Thymus (tissue), 11 donors: ENCODE measurements around the gene RBCK1. TPM values are rescaled to one million over a fixed set of nuclear protein-coding genes. Genes with fewer than 3 reads are reported as not detected.
"Not testable (repeated sequence)": the region's sequence is repeated elsewhere in the genome, so short reads cannot be mapped to it uniquely, and the experiment has no call there.

ENCODE experiments used
- DNase-seq, 9 donors: peaks; one replicate each; pipeline ENCODE4 v3.0.0-alpha.2; 2013; ENCODE audit warnings: low spot score in 9 of 9, low read depth in 6 of 9, missing footprints in 1 of 9
- H3K27ac ChIP-seq, 2 donors: one replicate each; pipeline ENCODE4 v1.5.1; 2013; ENCODE audit warnings: control low read depth in 1 of 2, low read depth in 1 of 2, low read length in 1 of 2, mild to moderate bottlenecking in 1 of 2, moderate library complexity in 1 of 2
- H3K27me3 ChIP-seq, 2 donors: one replicate each; pipeline ENCODE4 v1.5.1; 2013; ENCODE audit warnings: low read length in 1 of 2; ENCODE audit not compliant: control insufficient read depth in 2 of 2, insufficient read depth in 1 of 2
- H3K36me3 ChIP-seq, 2 donors: one replicate each; pipeline ENCODE4 v1.5.1; 2013; ENCODE audit warnings: low read length in 1 of 2, mild to moderate bottlenecking in 1 of 2, moderate library complexity in 1 of 2; ENCODE audit not compliant: control insufficient read depth in 2 of 2, insufficient read depth in 2 of 2
- H3K4me1 ChIP-seq, 2 donors: one replicate each; pipeline ENCODE4 v1.5.1; 2013; ENCODE audit warnings: low read length in 2 of 2; ENCODE audit not compliant: control insufficient read depth in 2 of 2, insufficient read depth in 2 of 2
- H3K4me3 ChIP-seq, 2 donors: one replicate each; pipeline ENCODE4 v1.5.1; 2013; ENCODE audit warnings: low read length in 2 of 2, control low read depth in 1 of 2, mild to moderate bottlenecking in 1 of 2
- H3K9me3 ChIP-seq, 2 donors: one replicate each; pipeline ENCODE4 v1.5.1; 2013; ENCODE audit warnings: low read length in 1 of 2, mild to moderate bottlenecking in 1 of 2; ENCODE audit not compliant: control insufficient read depth in 2 of 2, insufficient read depth in 1 of 2
- WGBS: extraction: QIAGEN DNeasy Blood & Tissue Kit; methylation state at CpG from one replicate; pipeline ENCODE4 v1.1.7; 2013; 5-methylcytosine and 5-hydroxymethylcytosine counted together
- polyA plus RNA-seq: library from polyadenylated mRNA; stranded (reverse); fragments of 200-250 nt; gene quantifications from one replicate; pipeline ENCODE4 v1.2.3, GENCODE V29; 2013
- total RNA-seq: library from RNA; stranded (reverse); fragments of 120-200 nt; gene quantifications from one replicate; pipeline ENCODE4 v1.2.4, GENCODE V29; 2013
- donor health status: healthy.

RBCK1 gene
- total and polyA plus RNA-seq, 2 donors, result 53.2 to 140 TPM

DNA sequence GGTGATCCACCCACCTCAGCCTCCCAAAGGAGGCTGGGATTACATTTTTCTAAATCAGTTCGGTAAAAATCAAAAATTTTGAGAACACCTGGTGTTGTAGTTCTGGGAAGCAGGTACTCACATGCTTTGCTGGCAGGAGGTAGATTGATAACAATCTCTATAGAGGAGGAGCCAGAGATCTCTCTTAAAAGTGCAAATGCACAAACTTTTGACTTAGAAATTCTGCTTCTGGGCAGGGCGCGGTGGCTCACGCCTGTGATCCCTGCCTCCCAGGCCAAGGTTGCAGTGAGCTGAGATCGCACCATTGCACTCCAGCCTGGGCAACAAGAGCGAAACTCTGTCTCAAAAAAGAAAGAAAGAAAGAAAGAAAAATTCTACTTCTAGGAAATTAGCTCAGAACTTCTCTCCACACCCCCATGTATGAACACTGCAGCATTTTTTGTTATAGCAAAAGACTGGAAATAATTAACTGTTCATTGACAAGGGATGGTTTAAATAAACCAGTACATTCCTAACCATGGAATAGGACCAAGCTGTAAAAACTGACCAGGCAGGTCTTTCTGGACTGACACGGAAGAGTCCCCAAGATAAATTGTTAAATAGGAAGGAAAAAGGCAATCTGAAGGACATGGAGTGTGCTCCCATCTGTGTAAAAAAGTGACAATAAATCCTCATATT lies 41.9 kb upstream of the RBCK1 start:
- peaks cover 0 to 3% of the 10 kb centered on the region in 2 donors for H3K9me3 ChIP-seq
- H3K4me1 ChIP-seq, result peaks cover 11 to 21% of the 10 kb centered on the region in 2 donors
- no peaks in the 10 kb centered on the region for H3K36me3 ChIP-seq
- DNase-seq, result peak in 1 of 9 donors; percentile 61
- H3K4me3 ChIP-seq, result no peak overlapping the region
- H3K27me3 ChIP-seq, result no peaks in the 10 kb centered on the region
- 53% methylated on average over 7 of the region's 7 CpGs for WGBS
- peak overlapping the region in 1 of 2 donors; percentile 32 for H3K27ac ChIP-seq

DNA sequence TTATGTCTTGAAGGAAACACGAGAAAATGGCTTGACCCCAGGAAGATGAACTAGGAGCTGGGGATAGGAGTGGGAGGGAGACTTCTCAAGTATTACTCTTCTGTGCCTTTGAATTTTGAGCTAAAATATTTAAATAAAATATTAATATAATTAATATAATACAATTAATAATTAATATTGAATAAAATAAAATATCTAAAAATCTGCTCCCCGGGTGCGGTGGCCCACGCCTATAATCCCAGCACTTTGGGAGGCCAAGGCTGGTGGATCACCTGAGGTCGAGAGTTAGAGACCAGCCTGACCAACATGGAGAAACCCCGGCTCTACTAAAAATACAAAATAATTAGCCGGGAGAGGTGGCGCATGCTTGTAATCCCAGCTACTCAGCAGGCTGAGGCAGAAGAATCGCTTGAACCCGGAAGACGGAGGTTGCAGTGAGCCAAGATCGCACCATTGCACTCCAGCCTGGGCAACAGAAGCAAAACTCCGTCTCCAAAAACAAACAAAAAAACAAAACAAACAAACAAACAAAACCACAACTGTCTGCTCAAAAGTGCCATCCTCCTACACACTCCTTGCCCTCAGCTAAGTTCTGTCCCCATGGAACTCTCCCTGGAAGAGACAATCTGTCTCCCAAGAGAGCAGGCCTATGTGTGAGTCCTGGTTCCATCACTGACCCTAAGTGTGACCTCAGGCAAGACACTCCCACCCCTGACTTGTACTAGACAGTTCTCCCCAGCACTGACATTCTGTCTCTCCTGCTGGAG lies 41.2 kb upstream of the RBCK1 start:
- H3K9me3 ChIP-seq, result peaks cover 0 to 3% of the 10 kb centered on the region in 2 donors
- DNase-seq, result no peak
- no peaks in the 10 kb centered on the region for H3K36me3 ChIP-seq
- WGBS, result 89% methylated on average over 13 of the region's 13 CpGs
- no peak overlapping the region for H3K4me3 ChIP-seq
- H3K27me3 ChIP-seq, result no peaks in the 10 kb centered on the region
- H3K4me1 ChIP-seq, result peaks cover 11 to 26% of the 10 kb centered on the region in 2 donors
- H3K27ac ChIP-seq, result no peak overlapping the region

DNA sequence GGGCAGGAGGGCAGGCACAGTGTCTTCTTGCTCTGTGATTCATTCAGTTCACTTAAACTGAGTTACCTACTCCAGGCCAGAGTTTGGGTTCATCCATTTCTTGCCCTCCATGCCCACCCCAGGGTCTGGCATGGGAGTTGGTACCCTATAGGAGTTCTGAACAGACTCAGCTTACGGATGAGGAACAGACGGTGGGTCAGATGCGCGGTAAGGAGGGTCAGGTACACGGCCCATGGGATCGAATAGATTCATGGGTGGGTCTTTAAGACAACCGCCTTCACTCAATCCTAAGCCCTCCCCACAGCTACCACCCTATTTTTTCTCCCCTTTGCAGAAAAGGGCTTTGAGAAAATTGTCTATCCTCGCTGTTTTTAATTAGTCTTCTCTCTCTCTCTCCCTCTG lies 40.6 kb upstream of the RBCK1 start:
- H3K27ac ChIP-seq, result no peak overlapping the region
- H3K4me3 ChIP-seq, result no peak overlapping the region
- H3K4me1 ChIP-seq, result peaks cover 11 to 32% of the 10 kb centered on the region in 2 donors
- WGBS, result 97% methylated on average over 8 of the region's 8 CpGs
- no peaks in the 10 kb centered on the region for H3K27me3 ChIP-seq
- DNase-seq, result no peak
- H3K9me3 ChIP-seq, result peaks cover 0 to 3% of the 10 kb centered on the region in 2 donors
- H3K36me3 ChIP-seq, result no peaks in the 10 kb centered on the region

DNA sequence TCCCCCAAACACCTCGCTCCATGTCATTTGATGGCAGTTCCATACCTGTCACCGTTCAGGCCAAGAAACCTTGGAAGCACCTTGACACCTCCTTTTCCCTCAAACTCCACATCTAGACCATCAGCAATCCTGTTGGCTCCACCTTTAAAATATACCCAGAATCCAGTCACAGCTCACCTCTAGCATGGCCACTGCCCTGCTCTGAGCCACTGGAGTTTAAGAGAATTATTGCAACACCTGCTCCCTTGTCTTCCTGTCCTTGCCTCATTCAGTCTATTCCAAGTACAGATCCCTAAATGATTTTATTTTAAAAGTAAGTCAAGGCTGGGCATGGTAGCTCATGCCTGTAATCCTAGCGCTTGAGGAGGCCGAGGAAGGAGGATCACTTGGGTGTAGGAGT lies 39.2 kb upstream of the RBCK1 start:
- H3K9me3 ChIP-seq, result peaks cover 0 to 3% of the 10 kb centered on the region in 2 donors
- 98% methylated on average over 4 of the region's 4 CpGs for WGBS
- no peaks in the 10 kb centered on the region for H3K36me3 ChIP-seq
- H3K4me3 ChIP-seq, result no peak overlapping the region
- DNase-seq, result no peak
- no peaks in the 10 kb centered on the region for H3K27me3 ChIP-seq
- H3K27ac ChIP-seq, result no peak overlapping the region
- H3K4me1 ChIP-seq, result peaks cover 11 to 36% of the 10 kb centered on the region in 2 donors

- Histone ChIP-seq H3K4me1 (peaks cover 11 to 32% of the 10 kb centered on the region in 2 donors), H3K36me3 (no peaks in the 10 kb centered on the region), H3K9me3 (peaks cover 0 to 3% of the 10 kb centered on the region in 2 donors), H3K27ac (no peak overlapping the region), H3K4me3 (no peak overlapping the region), H3K27me3 (no peaks in the 10 kb centered on the region)
- WGBS, result 97% methylated on average over 7 of the region's 7 CpGs
- no peak for DNase-seq
These were observed 37.9 kb upstream of the RBCK1 start for GRCh38 chr20:370151-370600.

- Histone ChIP-seq H3K36me3 (no peaks in the 10 kb centered on the region), H3K27ac (peak overlapping the region in 1 of 2 donors; percentile 19), H3K4me3 (no peak overlapping the region), H3K27me3 (no peaks in the 10 kb centered on the region), H3K9me3 (peaks cover 0 to 3% of the 10 kb centered on the region in 2 donors), H3K4me1 (peaks cover 4 to 22% of the 10 kb centered on the region in 2 donors)
- 87% methylated on average over 7 of the region's 7 CpGs for WGBS
- no peak for DNase-seq
These were observed 36.9 kb upstream of the RBCK1 start for GRCh38 chr20:370977-371754.

- Histone ChIP-seq H3K36me3 (no peaks in the 10 kb centered on the region), H3K4me3 (no peak overlapping the region), H3K27ac (peak overlapping the region in 1 of 2 donors; percentile 19), H3K4me1 (peaks cover 0 to 17% of the 10 kb centered on the region in 2 donors), H3K27me3 (no peaks in the 10 kb centered on the region), H3K9me3 (peaks cover 0 to 3% of the 10 kb centered on the region in 2 donors)
- 80% methylated on average over 10 of the region's 10 CpGs for WGBS
- DNase-seq, result no peak
These were observed 36.1 kb upstream of the RBCK1 start for GRCh38 chr20:371755-372542.

GRCh38 chr20:372543-373082 lies 35.5 kb upstream of the RBCK1 start:
- peaks cover 0 to 15% of the 10 kb centered on the region in 2 donors for H3K4me1 ChIP-seq
- H3K9me3 ChIP-seq, H3K27ac ChIP-seq, DNase-seq, H3K4me3 ChIP-seq, H3K36me3 ChIP-seq, H3K27me3 ChIP-seq: not testable (repeated sequence)
- WGBS, result 87% methylated on average over 11 of the region's 11 CpGs
